Mesothelial cell of epicardium (in vitro differentiated cells): Measurements from ENCODE around the gene PRKCA. TPM values are rescaled to one million over a fixed set of nuclear protein-coding genes. Genes with fewer than 3 reads are reported as not detected.
"Not testable (repeated sequence)": the region's sequence is repeated elsewhere in the genome, so short reads cannot be mapped to it uniquely, and the experiment has no call there.

ENCODE experiments used
- DNase-seq, 2 experiments: peaks; one replicate each; pipeline ENCODE4 v3.0.0; 2021; ENCODE audit warnings: low spot score in 2 of 2; ENCODE audit not compliant: unreplicated experiment in 2 of 2
- H3K27ac Mint-ChIP-seq: 2 replicates; pipeline ENCODE4 v1.8.0; 2021; ENCODE audit warnings: mixed read lengths
- H3K27me3 Mint-ChIP-seq: 2 replicates; pipeline ENCODE4 v1.8.0; 2021; ENCODE audit warnings: low read depth, mixed read lengths
- H3K36me3 Mint-ChIP-seq: 2 replicates; pipeline ENCODE4 v1.8.0; 2021; ENCODE audit warnings: mixed read lengths
- H3K4me1 Mint-ChIP-seq: 2 replicates; pipeline ENCODE4 v1.8.0; 2021; ENCODE audit warnings: mixed read lengths
- H3K4me3 Mint-ChIP-seq: 2 replicates; pipeline ENCODE4 v1.8.0; 2021; ENCODE audit warnings: mild to moderate bottlenecking, moderate library complexity, mixed read lengths
- H3K9me3 Mint-ChIP-seq: 2 replicates; pipeline ENCODE4 v1.8.0; 2021; ENCODE audit warnings: mixed read lengths
- CTCF ChIP-seq: fragments of 200-600 bp; sonication (generic); IDR thresholded peaks from one replicate; pipeline ENCODE4 v1.5.0; 2021; ENCODE audit warnings: antibody characterized with exemption; ENCODE audit not compliant: unreplicated experiment
- total RNA-seq: library from RNA; stranded (reverse); gene quantifications from 3 replicates; pipeline ENCODE4 v1.2.1, GENCODE V29; 2021

The PRKCA gene
- total RNA-seq = 14.2 to 15.2 TPM (median 14.4 TPM) in 3 replicates

- Mint-ChIP-seq H3K4me1 (peaks cover 18% of the 10 kb centered on the region), H3K27me3 (peaks cover 64% of the 10 kb centered on the region), H3K36me3 (no peaks in the 10 kb centered on the region), H3K27ac (peak within 1 kb of the TSS; percentile 17), H3K4me3 (peak within 1 kb of the TSS; percentile 79), H3K9me3 (no peaks in the 10 kb centered on the region)
- no peak for TF ChIP-seq CTCF
- DNase-seq = peak; percentile 64 to 76
These were observed at the start of gene PRKCA for GRCh38 chr17:66301864-66302741. TSS of gene PRKCA (plus strand) at chr17:66302613.

- not testable (repeated sequence) for H3K27ac Mint-ChIP-seq, H3K27me3 Mint-ChIP-seq, H3K4me3 Mint-ChIP-seq, H3K36me3 Mint-ChIP-seq, H3K9me3 Mint-ChIP-seq, DNase-seq
- H3K4me1 Mint-ChIP-seq = peaks cover 16% of the 10 kb centered on the region
These were observed 49.0 kb upstream of the PRKCA start for GRCh38 chr17:66253458-66253857.

- peak; percentile 45 for TF ChIP-seq CTCF
- no peak for DNase-seq
- H3K27me3 Mint-ChIP-seq = no peaks in the 10 kb centered on the region
- no peaks in the 10 kb centered on the region for H3K9me3 Mint-ChIP-seq
- H3K27ac Mint-ChIP-seq = no peak overlapping the region
- H3K36me3 Mint-ChIP-seq = no peaks in the 10 kb centered on the region
- peaks cover 16% of the 10 kb centered on the region for H3K4me1 Mint-ChIP-seq
- no peak overlapping the region for H3K4me3 Mint-ChIP-seq
These were observed 47.3 kb upstream of the PRKCA start for GRCh38 chr17:66255112-66255511.

- DNase-seq = no peak
- Mint-ChIP-seq H3K36me3 (no peaks in the 10 kb centered on the region), H3K9me3 (no peaks in the 10 kb centered on the region), H3K4me3 (no peak overlapping the region), H3K4me1 (peaks cover 14% of the 10 kb centered on the region), H3K27me3 (no peaks in the 10 kb centered on the region), H3K27ac (no peak overlapping the region)
- no peak for TF ChIP-seq CTCF
These were observed 46.9 kb upstream of the PRKCA start for GRCh38 chr17:66255527-66255971.

GRCh38 chr17:66260275-66260674 lies 42.1 kb upstream of the PRKCA start:
- no peak overlapping the region for H3K27ac Mint-ChIP-seq
- H3K36me3 Mint-ChIP-seq = no peaks in the 10 kb centered on the region

More at GRCh38 chr17:66260275-66260674, 42.1 kb upstream of the PRKCA start:
- H3K27me3 Mint-ChIP-seq = peaks cover 8% of the 10 kb centered on the region
- H3K4me3 Mint-ChIP-seq = no peak overlapping the region
- no peak for TF ChIP-seq CTCF
- peaks cover 13% of the 10 kb centered on the region for H3K9me3 Mint-ChIP-seq
- peaks cover 7% of the 10 kb centered on the region for H3K4me1 Mint-ChIP-seq
- no peak for DNase-seq
